Thyroid gland (tissue), 4 donors: Measurements from ENCODE around the gene WNT7B.

Experiments
- POLR2A ChIP-seq, 2 donors: fragments of 450-650 bp; IDR thresholded peaks; one replicate each; pipeline ENCODE4 v1.6.1; 2017; ENCODE audit warnings: antibody characterized with exemption in 2 of 2, mild to moderate bottlenecking in 2 of 2, moderate library complexity in 1 of 2
- TF ChIP-seq, protein P1 (sequence below), 6 experiments: fragments of 200-600 bp in 3 of 6; fragments of 450-650 bp in 3 of 6; sonication (generic) in 3 of 6; IDR thresholded peaks; one replicate each; pipeline ENCODE4 v1.5.1; 2016 to 2019; ENCODE audit warnings: antibody characterized with exemption in 6 of 6, mild to moderate bottlenecking in 2 of 6, inconsistent platforms in 1 of 6, moderate library complexity in 1 of 6

DNA sequence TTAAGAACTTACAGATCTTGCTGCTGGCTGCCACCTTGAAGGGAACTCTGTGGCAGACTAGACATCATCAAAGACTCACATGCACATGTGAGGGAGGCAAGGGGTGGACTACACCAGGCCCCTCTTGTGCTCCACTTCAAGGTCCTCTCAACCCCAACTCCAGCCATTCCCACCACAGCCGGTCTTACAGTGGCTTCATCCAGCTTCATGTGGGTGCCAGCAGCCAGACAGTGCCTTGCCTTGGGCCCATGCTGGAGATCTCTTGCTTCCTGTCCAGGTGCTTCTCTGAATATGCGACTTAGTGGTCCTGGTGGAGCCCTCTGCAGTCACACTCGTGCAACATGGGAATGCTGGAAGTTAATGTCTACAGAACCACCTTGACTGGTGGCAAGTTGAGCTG is 44.6 kb upstream of the WNT7B start:
- no peak for TF ChIP-seq POLR2A (IDR thresholded peaks at IDR 0.05)
- TF ChIP-seq, protein P1, sequence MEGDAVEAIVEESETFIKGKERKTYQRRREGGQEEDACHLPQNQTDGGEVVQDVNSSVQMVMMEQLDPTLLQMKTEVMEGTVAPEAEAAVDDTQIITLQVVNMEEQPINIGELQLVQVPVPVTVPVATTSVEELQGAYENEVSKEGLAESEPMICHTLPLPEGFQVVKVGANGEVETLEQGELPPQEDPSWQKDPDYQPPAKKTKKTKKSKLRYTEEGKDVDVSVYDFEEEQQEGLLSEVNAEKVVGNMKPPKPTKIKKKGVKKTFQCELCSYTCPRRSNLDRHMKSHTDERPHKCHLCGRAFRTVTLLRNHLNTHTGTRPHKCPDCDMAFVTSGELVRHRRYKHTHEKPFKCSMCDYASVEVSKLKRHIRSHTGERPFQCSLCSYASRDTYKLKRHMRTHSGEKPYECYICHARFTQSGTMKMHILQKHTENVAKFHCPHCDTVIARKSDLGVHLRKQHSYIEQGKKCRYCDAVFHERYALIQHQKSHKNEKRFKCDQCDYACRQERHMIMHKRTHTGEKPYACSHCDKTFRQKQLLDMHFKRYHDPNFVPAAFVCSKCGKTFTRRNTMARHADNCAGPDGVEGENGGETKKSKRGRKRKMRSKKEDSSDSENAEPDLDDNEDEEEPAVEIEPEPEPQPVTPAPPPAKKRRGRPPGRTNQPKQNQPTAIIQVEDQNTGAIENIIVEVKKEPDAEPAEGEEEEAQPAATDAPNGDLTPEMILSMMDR (IDR thresholded peaks at IDR 0.05) = no peak
